Head of caudate nucleus (tissue), 42 donors: ENCODE results near the gene NFATC1.
"Not testable (repeated sequence)": the region's sequence is repeated elsewhere in the genome, so short reads cannot be mapped to it uniquely, and the experiment has no call there.

Source experiments
- DNase-seq, 42 donors: peaks; one replicate each; pipeline versions ENCODE4 v3.0.0 to v3.0.0-alpha.2; 2020 to 2021; ENCODE audit warnings: mixed read lengths in 7 of 42
- intact Hi-C: fragments of 100-400 bp; cut with DNase I; formaldehyde crosslinking; loops from one replicate; pipeline ENCODE4 v1.15.0; 2022

Gene NFATC1

GRCh38 chr18:79477711-79478483 lies 82.2 kb downstream of the NFATC1 start:
- DNase-seq, result peak in 3 of 42 donors; percentile 0 to 29 (median 3)
- intact Hi-C loops, result no loop called here

DNA sequence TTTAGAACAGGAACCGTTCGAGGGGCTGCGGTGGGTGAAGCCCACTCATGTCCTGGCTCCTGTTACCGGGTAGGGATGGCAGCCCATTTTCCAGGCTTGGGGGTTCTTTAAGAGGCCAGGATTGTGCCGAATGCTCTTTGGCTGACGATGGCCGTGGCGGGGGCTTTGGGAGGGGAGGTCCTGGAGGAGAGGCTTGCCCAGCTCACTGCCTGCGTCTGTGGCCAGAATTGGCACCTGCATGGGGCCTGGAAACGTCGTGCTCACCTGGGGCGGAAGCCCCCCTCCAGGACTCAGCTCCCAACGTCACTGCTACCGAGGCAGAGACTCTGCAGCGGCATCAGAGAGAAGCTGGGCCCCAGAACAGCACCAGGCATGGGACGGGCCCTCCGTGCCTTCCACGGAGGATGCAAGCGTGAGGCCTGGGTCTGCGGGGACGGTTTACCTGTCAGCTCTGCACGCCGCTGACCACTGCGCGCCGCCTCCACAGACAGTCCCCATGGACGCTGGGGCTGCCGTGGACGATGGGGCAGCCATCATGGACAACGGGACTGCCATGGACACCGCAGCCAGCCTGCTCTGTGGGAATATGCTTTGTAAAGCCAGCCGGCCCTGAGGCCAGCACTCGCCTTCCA lies 82.9 kb downstream of the NFATC1 start:
- intact Hi-C loops, result no loop called here
- peak in 2 of 42 donors; percentile 2 to 20 for DNase-seq

DNA sequence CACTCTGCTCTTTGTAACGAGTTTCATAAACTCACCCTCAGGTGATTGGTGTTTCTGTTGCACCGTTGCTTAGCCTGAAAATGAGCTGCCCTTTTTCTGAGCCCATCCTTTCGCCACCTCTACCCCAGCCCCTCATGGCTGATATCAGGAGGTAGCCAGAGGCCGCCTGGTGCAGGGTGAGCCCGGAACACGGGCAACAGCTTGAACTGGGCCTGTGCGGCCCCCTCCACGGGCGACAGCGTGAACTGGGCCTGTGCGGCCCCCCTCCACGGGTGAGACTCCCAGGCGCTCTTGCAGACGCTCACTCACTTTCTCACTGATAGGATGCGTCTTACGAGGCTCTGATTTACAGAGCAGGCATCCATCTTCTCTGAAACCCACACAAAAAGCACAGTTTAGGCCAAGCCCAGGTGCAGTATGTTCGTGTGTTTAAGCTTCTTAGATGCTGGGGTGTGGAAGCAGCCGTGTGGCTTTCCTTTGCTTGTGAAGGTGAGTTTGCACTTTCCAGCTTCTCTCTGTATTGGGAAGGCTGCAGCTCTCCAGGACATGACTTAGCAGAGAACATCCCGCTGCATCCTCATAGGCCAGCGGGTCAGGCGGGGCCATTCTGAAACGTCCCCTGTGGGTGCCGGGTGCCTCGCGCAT lies 83.5 kb downstream of the NFATC1 start:
- intact Hi-C loops, result no loop called here
- DNase-seq, result peak in 3 of 42 donors; percentile 1 to 20 (median 1)

DNA sequence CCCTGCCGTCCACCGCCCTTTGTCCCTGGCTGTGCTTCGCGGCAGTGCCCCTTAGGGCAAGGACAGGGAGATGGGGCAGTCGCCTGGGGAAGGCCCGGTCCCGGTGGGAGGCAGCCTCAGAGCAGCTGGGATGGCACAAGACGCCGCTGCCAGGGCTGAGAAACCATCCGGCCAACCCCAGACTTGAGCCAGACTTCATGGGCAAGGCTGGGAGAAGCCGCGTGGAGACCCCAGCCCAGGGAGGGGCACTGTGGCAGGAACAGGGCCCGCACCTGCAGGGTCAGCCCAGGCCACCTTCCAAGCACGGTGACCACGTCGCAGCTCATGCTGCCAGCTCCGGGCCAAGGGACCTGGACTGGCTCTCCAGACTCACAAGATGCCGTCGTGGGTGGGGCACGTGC lies 84.0 kb downstream of the NFATC1 start:
- intact Hi-C loops, result no loop called here
- peak in 4 of 42 donors; percentile 0 to 28 (median 13) for DNase-seq

DNA sequence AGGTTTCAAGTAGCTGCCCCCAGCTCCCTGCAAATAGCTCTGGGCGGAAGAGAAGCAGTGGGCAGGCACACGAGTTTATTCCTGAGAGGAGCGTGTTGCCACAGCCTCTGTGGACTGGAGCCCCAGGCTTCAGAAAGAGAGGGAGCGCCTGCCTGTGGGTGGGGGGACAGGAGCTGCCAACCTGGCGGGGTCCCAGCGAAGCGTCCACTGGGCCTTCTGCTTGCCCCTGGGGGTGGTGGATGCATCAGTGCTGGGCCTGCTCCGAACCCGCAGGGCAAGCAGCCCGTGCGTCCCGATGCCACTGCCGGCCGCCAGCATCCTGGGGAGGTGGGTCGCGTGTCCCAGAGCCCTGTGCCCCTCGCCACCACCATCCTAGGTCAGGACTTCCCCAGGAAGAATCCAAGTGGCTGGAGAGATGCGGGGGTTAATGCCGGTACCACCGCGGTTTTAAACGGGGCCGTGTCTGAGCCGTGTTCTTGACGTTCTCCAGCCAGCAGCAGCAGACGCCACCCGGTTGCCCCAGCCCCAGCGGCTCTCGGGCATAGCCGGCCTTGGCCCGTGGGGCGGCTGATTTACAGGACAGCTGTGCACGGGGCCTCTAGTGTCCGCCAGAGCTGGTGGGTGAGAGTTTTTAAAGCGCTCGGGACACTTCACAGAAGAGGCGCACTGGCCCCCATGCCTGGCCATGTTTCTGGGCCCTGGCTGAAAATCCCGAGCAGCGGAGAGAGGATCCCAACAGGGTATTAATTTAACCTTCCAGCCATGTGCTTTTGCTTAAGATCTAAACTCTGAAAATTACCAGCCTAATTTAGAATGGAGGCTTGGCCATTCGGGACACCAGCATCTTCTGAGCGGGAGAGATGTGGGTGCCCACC lies 84.7 kb downstream of the NFATC1 start:
- DNase-seq, result peak in 6 of 42 donors; percentile 2 to 38 (median 16)
- intact Hi-C loops, result no loop called here

DNA sequence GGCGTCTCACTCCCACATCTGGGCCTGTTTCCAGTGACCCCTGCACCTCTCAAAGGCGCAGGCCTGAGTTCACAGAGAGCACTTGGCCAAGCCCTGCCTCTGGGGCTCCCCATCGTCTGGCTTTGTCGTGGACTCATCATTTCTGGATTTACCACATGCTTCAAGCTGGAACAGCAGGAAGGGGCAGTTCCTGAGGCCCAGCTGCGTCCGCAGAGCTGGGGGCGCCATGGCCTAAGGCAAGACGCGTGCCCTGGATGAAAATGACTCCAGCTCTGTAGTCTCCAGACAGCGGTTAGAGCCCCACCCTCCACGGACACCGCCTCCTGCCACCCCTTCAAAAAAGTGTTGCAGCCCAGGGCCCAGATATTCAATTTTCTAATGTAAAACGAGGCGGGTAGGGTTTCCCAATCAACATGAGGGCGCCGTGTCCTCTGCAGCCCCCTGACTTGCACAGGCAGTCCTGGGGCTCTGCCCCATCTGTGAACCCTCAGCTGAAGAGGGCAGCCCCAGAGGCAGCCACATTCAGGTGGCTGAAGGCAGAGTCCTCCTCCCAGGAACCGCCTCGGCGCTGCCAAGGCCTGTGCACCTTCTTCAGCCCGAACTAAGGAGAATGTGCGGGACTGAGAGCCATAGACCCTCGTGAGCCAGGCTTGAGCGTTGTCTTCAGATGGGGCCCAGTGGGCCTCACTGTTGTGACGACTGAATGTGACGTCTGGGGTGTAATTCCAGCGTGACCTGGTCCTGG lies 85.5 kb downstream of the NFATC1 start:
- DNase-seq, result peak in 6 of 42 donors; percentile 1 to 30 (median 18)
- intact Hi-C loops, result no loop called here

- DNase-seq, result peak in 2 of 42 donors; percentile 2 to 10
- intact Hi-C loops, result not testable (repeated sequence)
Measured at GRCh38 chr18:79483393-79483792, 87.7 kb downstream of the NFATC1 start.

DNA sequence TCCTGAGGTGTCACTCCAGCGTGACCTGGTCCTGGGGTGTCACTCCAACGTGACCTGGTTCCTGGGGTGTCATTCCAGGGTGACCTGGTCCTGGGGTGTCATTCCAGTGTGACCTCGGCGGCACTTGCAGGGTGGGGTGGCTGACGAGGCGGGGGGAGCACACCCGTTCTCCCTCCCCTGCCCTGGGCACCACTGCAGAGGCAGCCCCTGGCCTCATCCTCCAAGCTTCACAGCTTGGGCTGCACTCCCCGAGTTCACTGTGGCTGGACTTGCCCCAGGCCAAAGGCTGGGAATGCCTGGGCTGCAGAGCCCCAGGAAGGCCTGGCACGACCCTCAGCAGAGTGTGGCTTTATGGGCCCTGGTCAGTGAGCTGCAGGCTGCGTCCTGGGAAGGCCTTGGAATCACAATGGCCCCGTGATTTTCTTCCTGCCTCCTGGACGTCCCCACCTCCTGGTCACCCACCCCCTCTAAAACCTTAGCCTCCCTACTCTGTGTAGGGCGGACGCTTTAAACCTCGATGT lies 88.3 kb downstream of the NFATC1 start:
- intact Hi-C loops, result no loop called here
- DNase-seq, result peak in 5 of 42 donors; percentile 2 to 26 (median 8)

DNA sequence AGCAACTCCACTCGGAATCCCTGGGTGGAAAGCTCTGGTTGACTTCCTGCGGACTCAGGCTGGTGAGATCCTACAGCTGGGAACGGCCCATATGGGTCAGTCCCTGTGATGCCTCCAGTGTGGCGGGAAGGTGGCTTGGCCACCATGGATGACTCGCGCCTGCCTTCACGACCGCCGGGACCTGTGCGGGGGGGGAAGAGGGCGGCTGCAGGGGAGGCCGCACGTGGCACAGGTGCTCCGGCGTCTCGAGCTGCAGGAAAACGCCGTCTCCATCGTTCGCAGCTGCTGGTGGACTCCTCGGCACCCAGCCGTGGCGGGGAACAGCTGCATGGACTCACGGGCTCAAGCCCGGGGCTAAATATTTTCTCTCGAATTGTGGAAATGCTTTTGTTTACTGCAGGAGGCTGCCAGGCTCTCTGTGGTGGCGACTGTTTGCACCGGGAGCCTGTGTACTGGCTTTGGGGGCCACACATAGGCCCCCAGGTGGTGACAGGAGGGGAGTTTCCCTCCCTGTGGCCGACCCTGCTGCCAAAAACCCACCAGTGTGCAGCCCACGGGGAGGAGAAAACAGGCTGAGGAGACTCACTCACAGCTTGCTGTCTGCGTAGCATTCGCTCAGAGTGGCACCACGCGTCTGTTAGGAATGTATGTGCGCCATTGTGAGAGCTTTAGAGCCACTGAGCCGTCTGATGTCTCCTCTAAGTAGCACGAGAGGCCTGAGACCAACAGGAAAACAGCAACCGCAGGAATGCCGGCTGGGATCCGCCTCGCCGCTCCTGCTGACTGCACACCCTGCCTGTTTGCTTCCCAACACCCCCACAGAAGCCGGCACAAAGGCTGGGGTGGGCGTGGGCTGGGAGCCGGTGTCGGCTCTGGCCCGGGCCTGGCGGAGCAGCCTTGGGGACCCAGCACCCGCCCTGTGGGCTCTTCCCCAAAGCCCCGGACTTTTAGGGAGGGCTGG lies 89.2 kb downstream of the NFATC1 start:
- intact Hi-C loops, result no loop called here
- DNase-seq, result peak in 7 of 42 donors; percentile 1 to 30 (median 21)

DNA sequence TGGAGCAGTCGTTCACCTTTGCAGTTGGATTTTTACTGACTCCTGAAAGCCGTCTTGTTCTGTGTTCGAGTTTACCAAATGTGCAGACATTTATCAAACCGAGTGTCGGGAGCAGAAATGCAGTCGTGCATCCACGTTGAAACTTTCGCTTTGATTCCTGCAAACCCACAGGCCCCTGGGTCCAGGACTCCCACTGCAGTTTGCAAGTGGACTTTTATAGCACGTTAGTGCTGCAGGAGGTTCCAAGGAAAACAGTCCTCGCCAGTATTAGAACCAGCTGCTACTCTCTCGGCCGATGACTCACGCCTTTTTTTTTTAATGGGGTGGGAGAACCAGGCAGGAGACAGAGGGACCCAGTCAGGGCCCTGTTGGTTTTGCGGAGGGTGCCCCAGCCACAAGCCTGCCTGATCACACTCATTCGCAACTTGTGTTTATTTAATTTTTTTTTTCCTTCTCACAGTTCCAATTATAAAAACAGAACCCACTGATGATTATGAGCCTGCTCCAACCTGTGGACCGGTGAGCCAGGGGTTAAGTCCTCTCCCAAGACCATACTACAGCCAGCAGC lies 90.1 kb downstream of the NFATC1 start:
- DNase-seq, result peak in 6 of 42 donors; percentile 0 to 22 (median 6)

DNA sequence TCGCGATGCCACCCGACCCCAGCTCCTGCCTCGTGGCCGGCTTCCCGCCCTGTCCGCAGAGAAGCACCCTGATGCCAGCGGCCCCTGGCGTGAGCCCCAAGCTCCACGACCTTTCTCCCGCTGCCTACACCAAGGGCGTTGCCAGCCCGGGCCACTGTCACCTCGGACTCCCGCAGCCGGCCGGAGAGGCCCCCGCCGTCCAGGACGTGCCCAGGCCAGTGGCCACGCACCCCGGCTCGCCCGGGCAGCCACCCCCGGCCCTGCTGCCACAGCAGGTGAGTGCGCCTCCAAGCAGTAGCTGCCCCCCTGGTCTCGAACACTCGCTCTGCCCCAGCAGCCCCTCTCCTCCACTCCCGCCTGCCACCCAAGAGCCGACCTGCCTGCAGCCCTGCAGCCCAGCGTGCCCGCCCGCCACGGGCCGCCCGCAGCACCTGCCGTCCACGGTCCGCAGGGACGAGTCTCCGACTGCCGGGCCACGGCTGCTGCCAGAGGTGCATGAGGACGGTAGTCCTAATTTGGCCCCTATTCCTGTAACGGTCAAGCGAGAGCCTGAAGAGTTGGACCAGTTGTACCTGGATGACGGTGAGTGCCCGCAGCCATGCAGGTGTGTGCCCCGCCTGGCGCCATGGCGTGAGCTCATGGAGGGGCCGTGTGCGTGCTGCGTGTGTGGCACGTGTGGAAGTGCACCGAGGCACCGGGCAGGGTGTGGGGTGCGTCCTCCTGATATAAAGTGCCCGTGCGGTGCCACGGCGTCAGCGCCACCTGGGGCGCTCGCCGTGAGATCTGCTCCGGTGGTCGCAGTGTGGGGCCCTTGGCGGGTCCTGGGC lies 90.8 kb downstream of the NFATC1 start:
- peak in 7 of 42 donors; percentile 1 to 28 (median 9) for DNase-seq
- intact Hi-C loops, result no loop called here

More for the DNA sequence above, 90.1 kb downstream of the NFATC1 start:
- intact Hi-C loops, result no loop called here

GRCh38 chr18:79487183-79487800 lies 91.6 kb downstream of the NFATC1 start:
- intact Hi-C loops, result no loop called here

DNA sequence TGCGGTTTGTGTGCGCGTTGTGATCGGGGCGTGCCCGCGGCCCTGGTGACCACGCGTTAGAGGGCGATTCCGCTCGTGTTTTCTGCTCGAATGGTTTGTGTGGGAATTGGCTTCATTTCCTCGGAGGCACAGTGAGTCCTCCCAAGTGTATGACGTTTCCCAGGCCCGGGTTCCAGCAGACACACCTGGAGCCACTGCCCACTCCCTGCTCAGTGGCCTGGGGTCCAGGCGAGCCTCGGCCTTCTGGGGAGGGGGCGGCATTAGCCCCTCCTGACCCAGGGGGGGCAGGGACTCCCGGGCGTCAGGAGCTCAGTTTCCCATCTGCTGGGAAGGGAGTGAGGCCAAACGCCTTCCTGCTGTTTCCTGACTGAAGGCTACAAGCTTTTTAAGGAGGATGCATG lies 92.1 kb downstream of the NFATC1 start:
- peak in 4 of 42 donors; percentile 2 to 18 (median 2) for DNase-seq
- intact Hi-C loops, result no loop called here

More at GRCh38 chr18:79487183-79487800, 91.6 kb downstream of the NFATC1 start:
- peak in 6 of 42 donors; percentile 1 to 29 (median 6) for DNase-seq

DNA sequence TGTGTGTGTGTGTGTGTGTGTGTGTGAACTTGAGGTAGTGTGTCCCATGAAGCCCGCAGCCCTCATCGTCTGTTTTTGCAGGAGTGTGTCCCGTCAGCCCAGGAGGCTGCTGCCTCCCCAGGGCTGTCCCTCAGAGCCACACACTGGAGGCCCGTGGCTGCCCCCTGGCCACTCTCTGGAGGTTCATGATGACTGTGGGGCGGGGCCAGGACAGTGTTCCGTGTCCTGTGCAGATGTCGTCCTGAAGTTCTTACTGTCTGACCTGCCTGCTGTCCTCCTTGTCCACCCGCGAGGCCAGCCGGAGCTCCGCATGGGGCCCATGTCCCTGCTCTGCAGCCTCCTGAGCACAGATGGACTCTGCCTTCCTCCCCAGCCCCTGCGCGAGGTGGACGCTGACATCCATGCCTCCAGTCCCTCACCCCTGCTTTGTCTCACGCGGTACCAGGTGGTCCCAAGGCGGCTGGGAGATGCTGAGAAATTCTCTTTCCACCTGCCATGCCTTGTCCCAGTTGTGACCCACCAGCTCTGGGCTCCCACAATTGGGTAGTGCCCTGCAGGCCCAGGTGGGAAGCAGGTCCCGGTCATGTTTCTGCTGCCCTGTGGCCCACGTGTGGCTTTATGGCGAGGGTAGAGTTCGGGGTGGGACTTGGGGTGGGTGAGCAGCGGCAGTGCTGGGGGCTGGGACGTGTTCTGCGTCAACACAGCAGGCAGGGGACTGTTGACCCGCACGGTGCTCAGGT lies 92.8 kb downstream of the NFATC1 start:
- intact Hi-C loops, result no loop called here
- DNase-seq, result peak in 5 of 42 donors; percentile 1 to 19 (median 7)
